ENCODE measurements around the gene GPER1.

DNA sequence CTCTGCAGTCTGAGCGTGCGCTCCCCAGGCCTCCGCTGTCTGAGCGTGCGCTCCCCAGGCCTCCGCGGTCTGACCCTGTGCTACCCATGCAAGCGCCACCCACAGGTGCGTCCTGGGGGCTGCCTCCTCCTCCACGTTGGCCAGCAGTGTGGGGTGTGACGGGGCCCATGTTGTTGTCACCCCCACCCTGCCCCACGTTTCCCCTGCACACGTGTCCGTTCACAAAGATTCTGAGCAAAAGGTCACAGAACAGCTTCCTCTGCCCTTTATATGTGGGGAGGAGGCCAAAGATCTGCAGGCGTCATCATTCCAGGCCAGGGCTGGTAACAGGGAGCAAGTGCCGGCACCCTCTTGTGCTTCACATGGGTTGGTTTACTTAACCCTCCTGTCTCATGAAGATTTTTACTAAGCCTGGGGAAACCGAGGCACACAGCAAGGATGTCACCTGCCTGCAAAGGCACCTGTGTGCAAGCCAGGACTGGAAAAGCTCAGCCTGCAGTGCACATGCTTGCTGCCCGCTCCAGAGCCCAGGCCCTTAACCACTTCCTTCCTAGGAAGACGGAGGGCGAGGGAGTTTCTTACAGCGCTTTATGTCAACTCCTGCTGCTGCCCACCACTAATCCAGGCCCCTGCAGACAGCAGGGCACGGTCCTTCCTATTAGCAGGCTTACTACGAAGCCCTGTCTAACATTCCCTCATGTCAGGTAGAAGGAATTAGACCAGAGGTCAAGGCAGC, 38.7 kb upstream of the GPER1 start:
- TF ChIP-seq POLR2A (IDR thresholded peaks at IDR 0.05) (no peak), CTCF (IDR thresholded peaks at IDR 0.05) (no peak)
